RKO (cell line): ENCODE data around the gene TMIGD1.
"Not testable (repeated sequence)": the region's sequence is repeated elsewhere in the genome, so short reads cannot be mapped to it uniquely, and the experiment has no call there.

Experiments
- DNase-seq: peaks from one replicate; pipeline ENCODE4 v3.0.0-alpha.2; 2016; ENCODE audit warnings: low spot score

Gene TMIGD1

DNA sequence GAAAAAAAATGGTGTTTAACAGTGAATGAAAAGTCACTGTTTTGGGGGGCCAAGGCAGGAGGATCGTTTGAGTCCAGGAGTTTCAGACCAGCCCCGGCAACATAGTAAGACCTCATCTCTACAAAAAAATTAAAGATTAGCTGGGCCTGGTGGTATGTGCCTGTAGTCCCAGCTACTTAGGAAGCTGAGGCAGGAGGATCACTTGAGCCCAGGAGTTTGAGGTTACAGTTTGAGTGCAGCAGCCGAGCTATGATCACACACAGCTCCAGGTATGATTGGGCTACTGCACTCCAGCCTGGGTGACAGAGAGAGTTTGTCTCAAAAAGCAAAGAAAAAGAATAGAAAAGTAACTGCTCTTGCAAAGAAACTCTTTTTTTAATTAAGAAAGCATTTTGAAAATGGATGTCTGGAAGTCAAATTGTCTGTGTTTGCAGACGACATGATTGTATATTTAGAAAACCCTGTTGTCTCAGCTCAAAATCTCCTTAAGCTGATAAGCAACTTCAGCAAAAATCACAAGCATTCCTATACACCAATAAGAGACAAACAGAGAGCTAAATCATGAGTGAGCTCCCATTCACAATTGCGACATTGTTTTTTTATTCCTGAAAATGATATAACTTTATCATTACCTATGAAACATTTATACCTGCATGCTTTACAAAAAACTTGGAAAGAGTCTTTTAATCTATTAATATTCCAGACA is 24.4 kb upstream of the TMIGD1 start:
- DNase-seq, result no peak

DNA sequence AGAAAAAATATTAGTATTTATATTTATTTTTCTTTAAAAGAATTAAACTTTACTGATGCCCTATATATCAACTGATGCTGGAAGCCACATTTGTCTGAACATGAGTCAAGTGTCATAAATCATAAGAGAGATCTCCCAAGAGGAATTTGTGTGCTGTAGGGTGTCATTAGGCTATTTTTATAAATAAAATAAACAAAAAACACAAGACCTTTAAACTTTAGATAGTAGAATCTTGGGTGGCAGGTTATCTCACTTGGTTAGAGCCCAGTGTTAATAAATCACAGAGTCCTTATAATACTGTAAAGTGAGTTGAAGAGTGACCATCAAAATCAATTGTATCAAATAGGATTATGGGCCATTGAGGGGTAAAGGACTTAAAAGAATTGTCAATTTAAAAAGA is 23.6 kb upstream of the TMIGD1 start:
- no peak for DNase-seq

DNA sequence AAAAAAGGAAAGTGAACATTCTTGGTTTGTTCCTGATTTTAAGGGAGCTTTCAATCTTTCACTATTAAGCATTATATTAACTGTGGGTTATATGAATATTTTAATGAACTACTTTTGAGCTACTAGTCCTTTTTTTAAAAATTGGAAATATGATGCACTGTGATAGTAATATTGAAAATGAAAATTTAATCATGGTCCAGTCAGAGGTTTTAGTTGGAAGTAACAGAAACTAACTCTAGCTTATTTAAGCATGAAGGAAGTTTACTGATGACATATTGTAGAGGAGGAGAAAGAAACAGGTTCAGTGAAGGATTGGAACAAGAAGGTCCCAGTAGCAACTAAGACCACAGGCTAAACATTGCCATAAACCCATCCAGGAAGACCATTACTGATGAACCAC is 20.8 kb upstream of the TMIGD1 start:
- DNase-seq, result no peak

DNA sequence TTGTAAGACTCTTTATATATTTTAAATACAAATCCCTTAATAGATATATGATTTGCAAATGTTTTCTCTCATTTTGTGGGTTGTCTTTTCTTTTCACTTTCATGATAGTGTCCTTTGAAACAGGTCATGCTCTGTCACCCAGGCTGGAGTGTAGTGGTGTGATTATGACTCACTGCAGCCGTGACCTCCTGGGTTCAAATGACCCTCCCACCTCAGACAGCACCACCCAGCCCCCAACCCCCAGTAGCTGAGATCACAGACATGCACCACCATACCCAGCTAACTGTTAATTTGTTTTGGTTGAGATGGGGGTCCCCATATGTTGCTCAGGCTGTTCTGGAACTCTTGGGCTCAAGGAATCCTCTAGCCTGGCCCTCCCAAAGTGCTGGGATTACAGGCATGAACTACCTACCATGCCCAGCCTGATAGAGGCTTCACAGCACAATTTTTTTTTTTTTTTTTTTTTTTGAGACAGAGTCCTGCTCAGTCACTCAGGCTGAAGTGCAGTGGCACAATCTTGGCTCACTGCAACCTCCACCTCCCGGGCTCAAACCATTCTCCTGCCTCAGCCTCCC is 18.5 kb upstream of the TMIGD1 start:
- DNase-seq, result no peak

DNA sequence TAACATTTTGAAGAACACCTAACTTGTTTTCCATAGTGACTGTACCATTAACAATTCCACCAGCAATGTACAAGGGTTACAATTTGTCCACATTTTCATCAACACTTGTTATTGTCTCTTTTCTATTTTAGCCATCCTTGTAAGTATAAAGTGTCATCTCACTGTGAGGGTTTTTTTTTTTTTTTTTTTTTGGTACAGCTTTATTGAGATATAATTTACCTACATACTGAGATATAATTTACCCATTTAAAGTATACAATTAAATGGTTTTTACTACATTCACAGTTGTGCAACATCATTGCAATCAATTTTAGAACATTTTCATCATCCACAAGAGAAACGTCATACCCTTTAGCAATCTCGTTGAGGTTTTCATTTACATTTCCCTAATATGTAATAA is 17.9 kb upstream of the TMIGD1 start:
- DNase-seq, result no peak

GRCh38 chr17:30351263-30351662 is 17.4 kb upstream of the TMIGD1 start:
- DNase-seq, result not testable (repeated sequence)

DNA sequence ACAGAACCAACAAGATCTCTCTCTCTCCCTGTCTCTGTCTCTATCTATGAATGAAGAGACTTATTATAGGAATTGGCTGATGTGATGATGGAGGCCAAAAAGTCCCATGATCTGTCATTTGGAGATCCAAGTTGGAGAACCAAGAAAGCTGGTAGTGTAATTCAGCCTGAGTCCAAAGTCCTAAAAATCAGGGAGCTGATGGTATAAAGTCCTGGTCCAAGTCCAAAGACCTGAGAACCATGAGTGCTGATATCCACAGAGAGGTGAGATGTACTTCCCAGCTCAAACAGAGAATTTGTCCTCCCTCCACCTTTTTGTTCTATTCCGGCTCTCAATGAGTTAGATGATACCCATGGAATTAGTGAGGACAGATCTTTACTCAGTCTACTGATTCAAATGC is 15.4 kb upstream of the TMIGD1 start:
- no peak for DNase-seq

GRCh38 chr17:30347488-30347887 is 13.6 kb upstream of the TMIGD1 start:
- no peak for DNase-seq

DNA sequence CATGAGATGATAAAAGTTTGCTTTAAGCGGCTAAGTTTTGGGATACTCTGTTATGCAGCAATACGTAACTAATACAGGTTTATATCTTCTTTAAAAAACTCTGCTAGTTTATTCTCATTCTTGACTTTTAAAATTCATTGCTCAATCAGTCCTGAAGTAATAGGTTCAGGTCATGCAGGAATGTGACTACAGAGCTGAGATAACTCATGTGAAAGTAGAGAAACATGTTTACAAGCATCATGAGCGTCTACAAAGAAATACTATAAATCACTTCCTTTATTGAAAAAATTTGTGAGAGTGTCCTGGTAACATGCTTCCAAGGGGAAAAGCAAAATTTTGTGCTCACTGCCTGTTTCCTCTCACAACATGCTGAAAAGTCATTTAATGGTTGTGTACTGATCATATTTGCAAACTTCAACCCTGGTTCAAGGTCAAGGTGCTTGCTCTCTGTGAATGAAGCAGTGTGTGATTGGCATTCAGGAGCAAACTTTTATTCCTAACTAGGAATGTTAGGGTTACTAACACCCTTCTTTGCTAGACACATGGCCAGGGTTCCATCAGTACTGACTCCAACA is 12.5 kb upstream of the TMIGD1 start:
- DNase-seq, result no peak

- DNase-seq, result peak; percentile 25
These were observed 11.7 kb upstream of the TMIGD1 start for GRCh38 chr17:30345527-30346075.

DNA sequence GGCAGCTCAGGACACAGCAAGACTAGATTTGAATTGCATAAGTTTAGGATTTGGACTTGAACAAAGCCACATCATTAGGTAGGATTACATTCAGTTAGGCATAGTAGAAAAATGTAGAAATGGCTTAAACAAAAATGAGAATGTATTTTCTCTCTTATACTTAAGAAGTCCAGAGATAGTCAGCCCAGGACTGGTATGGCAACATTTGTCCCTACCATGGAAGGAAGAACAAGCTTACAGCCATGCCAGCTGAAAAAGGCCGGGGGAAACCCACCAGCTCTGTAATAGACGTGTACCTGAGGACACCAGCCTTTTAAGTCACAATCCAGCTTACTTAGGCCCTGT is 11.2 kb upstream of the TMIGD1 start:
- no peak for DNase-seq

- DNase-seq, result no peak
These were observed 10.6 kb upstream of the TMIGD1 start for GRCh38 chr17:30344283-30345088.

DNA sequence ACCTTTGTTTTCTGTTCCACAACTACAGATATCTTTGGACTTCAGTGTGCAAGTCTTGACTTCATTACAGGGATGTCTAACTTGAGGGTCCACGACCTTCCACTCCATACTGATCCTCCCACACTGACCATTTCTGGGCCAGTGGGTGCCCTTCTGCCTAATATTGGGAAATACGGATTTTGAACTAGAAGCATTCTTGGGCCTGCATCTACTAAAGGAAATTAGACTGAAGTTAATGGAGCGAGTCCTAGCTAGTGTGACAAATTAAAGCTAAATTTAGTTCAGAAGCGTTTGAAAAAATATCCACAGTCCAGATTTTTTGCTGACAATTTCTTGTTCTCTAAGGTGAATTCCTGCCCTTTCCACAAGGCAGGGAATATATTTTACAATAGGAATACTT is 9.9 kb upstream of the TMIGD1 start:
- DNase-seq, result no peak

- not testable (repeated sequence) for DNase-seq
These were observed 9.4 kb upstream of the TMIGD1 start for GRCh38 chr17:30343244-30343643.

DNA sequence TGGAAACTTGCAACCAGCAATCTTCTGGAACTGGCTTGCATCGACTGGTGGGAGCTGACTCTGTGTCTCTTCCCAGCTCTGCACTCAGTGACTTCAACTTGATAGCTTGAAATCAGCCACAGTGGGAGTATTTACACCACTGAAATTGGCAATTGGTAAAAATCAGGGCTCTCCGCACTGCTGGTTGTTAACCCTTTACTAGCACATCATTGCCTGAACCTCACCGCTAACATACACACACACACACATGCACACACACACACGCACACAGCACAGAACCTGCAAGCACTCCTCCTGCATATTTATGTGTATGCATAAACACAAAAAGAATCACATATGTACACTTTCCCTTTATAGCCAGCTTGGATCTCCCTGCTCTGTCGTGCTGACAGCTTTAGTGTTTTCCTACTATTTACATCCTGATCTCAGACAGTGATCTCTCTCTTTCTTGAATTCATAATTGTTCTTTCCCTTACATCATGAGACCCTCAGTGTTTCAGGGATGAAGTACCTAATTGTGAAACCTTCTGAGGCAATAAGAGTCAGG is 7.9 kb upstream of the TMIGD1 start:
- DNase-seq, result no peak

DNA sequence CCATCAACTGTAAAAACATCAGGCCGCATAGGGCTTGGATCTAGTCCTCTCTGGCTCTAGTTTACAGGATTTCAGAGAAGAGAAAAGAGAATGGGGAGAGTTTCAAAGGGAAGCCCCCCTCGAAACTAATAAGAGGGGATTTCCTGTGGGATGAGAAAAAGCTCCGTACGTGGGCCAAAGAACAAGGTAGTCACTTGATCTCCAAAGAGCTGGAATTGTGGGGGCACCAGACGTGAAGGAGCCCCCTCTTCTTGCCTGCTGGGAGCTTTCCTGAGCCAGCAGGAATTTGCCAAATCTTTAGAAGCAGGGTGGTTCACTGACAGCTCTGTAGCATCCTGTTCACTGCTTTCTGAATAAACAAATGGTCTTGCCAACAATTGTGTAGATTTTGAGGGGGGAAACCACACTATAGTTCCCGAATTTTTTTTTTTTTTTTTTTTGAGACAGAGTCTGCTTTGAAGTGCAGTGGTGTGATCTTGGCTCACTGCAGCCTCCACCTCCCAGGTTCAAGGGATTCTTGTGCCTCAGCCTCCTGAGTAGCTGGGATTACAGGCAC is 7.0 kb upstream of the TMIGD1 start:
- no peak for DNase-seq

- no peak for DNase-seq
These were observed 5.2 kb upstream of the TMIGD1 start for GRCh38 chr17:30339086-30339485.

- DNase-seq, result no peak
These were observed 3.6 kb upstream of the TMIGD1 start for GRCh38 chr17:30337393-30337999.

DNA sequence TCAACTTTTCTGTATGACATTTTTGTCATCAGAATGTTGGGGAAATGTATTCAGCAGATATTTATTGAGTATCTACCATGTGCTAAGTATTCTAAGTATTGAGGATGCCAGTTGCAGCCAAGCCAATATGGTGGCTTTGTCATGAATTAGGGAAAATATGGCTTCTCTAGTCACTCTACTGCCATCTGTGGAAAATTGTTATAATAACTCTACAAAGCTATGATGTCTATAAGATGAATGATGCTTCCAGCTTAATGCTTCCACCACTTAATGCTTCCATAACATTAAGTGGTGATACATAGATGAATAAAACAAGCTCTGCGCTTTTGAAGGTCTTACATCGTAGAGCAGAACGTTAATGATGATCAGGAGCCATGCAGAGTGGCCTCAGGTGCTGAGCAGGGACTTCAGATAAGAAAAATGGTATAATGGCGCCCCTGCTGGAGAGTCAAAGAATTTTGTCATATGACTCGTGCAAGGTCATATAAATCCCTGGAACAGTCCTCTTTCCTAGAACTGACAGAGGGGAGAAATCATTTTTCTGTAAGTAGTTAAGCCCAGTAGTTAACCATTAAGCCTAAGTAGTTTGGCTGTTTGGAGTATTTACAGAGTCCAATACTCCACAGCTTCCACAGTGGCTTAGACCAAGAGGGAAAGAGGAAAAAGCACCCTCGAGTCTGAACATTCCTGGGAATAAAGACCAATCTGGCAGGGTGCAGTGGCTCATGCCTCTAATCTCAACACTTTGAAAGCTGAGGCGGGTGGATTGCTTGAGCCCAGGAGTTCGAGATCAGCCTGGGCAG is 2.7 kb upstream of the TMIGD1 start:
- peak; percentile 82 for DNase-seq

- no peak for DNase-seq
These were observed 564 bp upstream of the TMIGD1 start for GRCh38 chr17:30334421-30334820.

GRCh38 chr17:30332057-30332542 is 1.8 kb downstream of the TMIGD1 start:
- peak; percentile 63 for DNase-seq
